Mammary epithelial cell (primary cell): ENCODE results near the gene MYCN.

ENCODE experiments used
- CTCF ChIP-seq, 2 donors: IDR thresholded peaks in 1 of 2; conservative IDR thresholded peaks in 1 of 2; 2 replicates each; pipeline ENCODE4 v1.5.1; 2011 to 2012; ENCODE audit warnings: inconsistent platforms in 2 of 2, low read length in 2 of 2, mild to moderate bottlenecking in 2 of 2, control low read depth in 1 of 2, low read depth in 1 of 2; ENCODE audit not compliant: insufficient read depth in 1 of 2; ENCODE audit errors: extremely low read depth in 1 of 2
- EZH2 ChIP-seq: IDR thresholded peaks from 2 replicates; pipeline ENCODE4 v1.6.1; 2012; ENCODE audit warnings: low read length, inconsistent platforms, borderline replicate concordance

- TF ChIP-seq CTCF (conservative IDR thresholded peaks at IDR 0.05 in 1 of 2, IDR thresholded peaks at IDR 0.05 in 1 of 2; ENCODE audit: extremely low read depth in 1 of 2, insufficient read depth in 1 of 2, low read depth in 1 of 2, low read length in 2 of 2) (no peak), EZH2 (no peak)
Observed at GRCh38 chr2:15935189-15935588, 5.2 kb upstream of the MYCN start.
